ENCODE results near the gene TGFBR3.
"Not testable (repeated sequence)": the region's sequence is repeated elsewhere in the genome, so short reads cannot be mapped to it uniquely, and the experiment has no call there.

The TGFBR3 gene

DNA sequence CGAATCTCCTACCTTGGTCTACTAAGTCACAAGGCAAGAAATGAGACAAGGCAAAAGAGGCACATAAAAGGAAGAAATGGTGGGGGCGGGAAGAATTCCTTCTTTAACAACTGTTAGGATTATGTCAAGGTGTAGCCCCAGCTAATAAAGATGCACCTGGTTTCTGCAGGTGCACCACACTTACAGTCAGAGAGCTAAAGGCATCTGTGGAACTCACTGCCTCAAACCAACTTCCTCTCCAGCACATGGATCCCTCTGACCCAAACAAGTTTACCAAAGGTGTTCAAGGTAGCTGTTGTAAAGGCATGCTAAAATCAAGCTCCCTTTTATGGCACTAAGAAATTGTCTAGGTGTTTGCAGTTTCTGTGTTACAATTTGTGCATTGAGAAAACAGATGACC lies 38.1 kb downstream of the TGFBR3 start:
- no peak for DNase-seq (ENCODE audit: low spot score)

DNA sequence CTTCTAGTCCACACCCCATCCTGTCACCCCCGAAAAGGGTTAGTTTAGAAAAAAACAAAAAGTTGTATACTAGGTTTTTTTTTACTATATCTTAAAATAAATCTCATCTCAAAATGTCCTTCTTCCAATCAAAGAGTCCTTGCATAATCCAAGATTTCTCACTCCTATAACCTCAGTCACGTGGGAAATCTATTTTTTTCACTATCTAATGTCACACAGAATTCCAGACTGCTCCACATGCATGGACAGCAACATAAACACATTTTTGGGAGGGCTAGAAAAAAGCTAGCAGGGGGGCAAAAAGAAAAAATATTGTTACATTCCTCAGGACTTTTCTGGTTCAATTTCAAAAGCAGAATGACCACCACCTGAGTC lies 39.3 kb downstream of the TGFBR3 start:
- DNase-seq (ENCODE audit: low spot score) = no peak

DNA sequence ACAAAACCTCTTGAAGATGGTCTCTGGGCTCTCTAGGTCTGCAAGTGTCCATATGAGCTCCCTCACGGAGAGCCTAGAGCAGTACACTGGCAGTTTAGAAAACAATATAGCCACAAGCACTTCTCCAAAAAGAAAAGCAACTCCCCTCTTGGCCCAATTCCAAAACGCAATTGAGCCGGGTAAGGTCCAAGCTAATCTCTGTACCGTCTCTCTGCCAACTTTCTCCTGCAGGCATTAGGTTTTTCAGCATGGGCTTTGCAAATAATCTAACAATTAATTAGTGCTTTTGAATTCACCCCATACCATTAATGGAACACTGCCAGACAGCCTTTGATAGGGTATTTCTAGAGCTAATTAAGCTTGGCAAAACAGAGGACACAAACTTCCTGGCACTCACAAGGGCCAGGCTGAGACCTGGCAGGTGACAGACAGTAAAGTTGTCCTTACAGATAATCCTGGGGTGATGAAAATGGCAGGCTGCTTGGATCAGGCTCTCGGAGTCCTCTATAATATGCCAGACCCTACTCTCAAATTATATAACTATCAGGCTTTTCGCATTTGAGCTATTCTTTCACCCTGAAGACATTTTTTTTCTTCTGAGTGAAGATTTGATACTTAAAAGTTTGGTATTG lies 39.8 kb downstream of the TGFBR3 start:
- DNase-seq (ENCODE audit: low spot score) = peak; percentile 22

DNA sequence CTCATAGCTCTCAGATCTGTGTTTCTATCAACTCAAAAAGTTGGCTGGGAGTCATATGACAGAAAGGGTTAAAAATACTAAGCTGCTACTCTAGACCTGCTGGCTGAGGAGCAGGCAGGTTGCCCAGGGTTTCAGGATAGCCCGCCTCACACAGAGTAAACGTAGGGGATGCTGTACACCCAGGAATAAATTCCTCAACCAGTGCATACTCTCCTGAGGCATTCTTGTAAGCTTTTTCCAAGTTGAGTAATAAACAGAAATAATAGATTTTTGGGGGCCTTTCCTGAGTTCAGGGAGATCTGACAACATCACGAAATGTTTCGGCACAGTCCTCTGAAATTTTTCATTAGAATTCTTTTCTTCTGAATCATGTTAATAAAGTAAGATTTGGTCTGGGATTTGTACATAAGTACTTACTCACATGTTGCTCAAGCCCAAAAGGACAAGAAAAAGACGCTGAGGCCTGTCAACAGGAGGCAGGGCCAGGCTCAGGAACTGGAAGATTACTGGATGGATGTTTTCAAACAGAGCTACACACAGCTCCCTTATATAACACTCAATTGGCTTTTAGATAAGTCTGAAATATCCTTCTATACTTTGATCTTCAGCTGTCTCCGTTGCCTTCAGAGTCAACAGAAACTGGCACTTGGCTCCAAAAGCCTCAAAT lies 41.0 kb downstream of the TGFBR3 start:
- no peak for DNase-seq (ENCODE audit: low spot score)

DNA sequence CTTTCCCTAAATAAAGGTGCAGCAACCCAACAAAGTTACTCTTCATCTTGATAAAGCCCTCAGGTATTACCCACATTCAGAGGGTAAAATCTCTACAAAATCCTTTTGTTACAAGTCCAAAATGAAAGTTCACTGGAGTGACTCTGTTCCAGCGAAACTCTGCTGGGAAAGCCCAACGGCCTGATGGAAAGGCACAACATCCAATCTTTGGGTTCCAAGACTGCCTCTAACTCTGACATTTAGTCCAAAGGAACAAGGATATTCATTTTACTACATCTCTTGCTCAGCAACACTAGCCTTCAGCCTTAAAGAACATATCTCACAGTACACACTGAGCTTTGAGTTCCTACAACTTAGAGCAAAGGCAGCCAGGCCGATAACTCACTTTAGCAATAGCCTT lies 42.1 kb downstream of the TGFBR3 start:
- no peak for DNase-seq (ENCODE audit: low spot score)

DNA sequence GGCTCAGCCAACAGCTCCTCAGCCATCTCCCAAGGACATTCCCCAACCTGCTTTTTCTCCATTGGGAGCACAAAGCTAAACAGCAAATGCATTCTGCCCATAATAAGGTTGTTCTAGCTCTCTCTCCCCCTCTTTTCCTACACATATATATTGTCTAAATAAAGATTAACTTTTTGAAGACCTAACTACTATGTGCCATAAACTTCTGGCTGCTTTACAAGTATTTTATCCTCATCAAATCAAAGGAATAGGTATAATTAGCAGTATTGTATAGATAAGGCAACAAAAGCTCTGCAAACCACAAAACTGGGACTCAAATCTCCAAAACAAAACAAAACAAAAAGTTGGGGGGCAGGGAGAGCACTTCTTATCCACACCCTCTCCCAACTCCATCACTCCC lies 43.4 kb downstream of the TGFBR3 start:
- DNase-seq (ENCODE audit: low spot score) = no peak

DNA sequence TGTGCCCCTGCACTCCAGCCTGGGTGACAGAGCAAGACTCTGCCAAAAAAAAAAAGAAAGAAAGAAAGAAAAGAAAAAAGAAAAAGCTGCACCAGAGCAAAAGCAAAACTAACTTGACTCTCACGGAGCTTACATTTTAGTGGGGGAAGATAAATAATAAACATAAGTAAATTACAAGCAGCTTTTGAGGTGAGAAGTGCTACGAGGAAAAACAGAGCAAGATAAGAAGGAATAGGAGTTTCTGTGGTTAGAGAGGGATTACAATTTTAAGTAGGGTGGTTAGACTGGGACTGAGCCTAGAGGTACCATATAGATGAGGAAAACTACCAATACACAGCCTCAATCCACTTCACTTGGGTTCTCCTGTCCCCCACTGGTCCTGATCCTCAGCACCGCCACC lies 43.9 kb downstream of the TGFBR3 start:
- DNase-seq (ENCODE audit: low spot score) = no peak

DNA sequence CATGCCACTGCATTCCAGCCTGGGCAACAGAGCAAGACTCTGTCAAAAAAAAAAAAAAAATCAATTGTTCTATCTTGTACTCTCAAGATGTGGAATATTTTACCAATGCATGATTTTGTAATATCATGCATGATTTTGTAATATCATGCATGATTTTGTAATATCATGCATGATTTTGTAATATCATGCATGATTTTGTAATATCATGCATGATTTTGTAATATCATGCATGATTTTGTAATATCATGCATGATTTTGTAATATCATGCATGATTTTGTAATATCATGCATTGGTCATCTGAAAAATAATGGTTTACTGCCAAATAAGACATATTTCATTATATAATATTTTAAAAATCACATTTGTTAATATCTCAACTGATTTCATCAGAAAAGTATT lies 45.7 kb downstream of the TGFBR3 start:
- DNase-seq (ENCODE audit: low spot score) = not testable (repeated sequence)

DNA sequence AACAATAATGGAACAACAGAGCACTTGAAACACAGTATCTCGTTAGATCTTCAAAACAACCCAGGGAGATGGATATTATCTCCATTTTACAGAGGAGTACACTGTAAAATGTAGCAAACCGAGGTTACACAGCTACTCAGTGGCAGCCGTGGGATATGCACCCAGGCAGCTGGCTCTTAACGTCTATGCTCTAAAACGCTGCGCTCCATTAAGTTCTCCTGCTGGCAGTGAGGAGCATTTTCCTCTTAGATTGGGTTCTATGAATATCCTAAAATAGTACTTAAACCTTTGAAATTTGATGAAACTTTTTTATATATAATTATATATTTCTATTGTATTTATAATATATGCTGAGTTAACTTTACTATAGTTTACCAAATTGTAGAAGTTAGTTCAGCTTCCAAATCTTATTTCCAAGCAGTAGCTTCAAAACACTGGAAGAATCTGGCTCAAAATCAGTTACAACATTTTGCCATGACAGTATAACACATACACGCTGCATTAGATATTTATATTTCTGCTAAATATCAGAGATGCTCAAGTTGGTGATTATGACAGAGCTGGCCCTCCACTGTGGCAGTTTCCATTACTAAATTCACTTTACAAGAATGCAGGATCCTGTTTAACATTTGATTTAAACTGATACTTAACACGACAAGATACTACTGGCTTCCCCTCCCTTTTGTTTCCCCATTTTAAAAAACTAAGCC lies 49.5 kb downstream of the TGFBR3 start:
- no peak for DNase-seq (ENCODE audit: low spot score)

DNA sequence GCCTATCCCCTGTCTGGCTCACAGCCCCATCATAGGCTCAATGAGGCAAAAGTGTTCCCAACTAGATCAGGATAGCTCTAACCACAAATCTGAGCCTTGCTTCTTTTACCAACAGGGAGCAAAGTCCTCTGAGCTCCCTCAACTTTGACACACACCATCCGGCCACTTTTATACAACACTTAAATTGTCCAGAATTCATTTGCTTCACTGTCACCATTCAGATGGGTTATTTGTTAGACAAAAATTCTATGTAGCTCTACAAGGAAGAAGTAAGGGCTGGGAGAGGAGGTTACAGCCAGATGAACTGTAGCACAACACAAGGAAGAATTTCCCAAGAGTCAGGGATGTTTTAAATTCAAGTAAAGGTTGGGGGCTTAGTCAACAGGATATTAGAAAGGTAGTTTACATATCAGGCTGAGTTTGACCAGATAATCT lies 50.8 kb downstream of the TGFBR3 start:
- no peak for DNase-seq (ENCODE audit: low spot score)

DNA sequence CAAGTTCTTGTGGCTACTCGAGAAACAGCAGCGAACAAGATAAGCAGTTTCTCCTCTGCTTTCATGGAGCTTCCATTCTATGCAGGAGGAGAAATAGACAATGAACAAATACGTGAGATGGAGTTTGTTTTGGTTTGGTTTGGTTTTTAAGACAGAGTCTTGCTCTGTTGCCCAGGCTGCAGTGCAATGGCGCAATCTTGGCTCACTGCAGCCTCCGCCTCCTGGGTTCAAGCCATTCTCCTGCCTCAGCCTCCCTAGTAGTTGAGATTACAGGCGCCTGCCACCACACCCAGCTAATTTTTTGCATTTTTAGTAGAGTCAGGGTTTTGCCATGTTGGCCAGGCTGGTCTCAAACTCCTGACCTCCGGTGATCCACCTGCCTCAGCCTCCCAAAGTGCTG lies 51.4 kb downstream of the TGFBR3 start:
- not testable (repeated sequence) for DNase-seq (ENCODE audit: low spot score)

DNA sequence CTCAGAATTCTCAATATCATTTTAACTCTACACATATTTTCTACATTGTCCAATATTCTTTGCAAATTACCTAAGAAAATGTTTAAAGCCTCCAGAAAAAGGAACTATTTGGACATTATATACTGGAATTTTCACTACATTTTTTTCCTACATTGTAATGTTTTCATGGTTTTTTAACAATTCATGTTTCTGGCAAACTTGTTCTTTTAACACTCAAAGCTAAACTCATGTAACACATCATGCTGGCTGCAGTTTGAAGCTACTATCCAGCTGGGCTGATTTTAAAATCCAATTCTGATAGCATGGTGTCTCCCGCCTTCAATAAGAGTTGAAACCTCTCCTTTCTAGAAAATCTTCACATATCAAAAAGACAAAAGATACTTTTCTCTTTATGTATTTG lies 52.0 kb downstream of the TGFBR3 start:
- DNase-seq (ENCODE audit: low spot score) = no peak

DNA sequence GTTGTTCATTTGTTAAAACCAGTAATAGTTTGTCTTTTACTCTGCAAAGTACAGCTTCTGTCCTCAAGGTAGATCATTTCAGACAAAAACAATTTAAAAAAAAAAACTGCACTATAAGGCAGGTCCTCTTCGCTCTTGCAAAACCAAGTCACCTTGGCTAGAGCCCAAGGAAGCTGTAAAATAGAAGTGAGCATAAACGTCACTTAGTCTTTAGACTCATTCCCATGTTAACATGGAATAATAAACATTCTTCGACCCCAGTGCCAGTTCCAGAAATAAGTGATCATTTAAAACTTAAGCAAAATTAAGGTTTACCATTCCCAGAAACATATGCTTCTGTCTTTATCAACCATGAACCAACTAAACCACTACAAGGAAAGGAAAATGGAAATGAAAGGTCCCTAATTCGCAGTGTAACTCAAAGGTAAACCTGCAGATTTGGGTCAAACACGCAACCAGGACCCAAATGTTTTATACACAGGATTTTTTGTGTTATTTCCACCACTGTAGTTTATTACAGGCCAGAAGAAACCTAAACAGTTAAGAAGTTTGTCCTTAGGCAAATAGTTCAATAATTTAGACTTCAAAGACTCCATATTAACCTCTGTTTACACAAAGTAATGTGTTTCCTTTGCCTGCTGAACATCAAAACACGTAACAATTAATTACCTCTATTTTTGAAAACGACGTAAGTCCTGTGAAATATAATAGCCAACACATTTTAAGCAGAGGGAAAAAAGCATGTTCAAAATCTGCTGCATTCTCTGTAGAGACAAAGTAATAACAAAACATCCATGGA lies 54.6 kb downstream of the TGFBR3 start:
- DNase-seq (ENCODE audit: low spot score) = no peak

DNA sequence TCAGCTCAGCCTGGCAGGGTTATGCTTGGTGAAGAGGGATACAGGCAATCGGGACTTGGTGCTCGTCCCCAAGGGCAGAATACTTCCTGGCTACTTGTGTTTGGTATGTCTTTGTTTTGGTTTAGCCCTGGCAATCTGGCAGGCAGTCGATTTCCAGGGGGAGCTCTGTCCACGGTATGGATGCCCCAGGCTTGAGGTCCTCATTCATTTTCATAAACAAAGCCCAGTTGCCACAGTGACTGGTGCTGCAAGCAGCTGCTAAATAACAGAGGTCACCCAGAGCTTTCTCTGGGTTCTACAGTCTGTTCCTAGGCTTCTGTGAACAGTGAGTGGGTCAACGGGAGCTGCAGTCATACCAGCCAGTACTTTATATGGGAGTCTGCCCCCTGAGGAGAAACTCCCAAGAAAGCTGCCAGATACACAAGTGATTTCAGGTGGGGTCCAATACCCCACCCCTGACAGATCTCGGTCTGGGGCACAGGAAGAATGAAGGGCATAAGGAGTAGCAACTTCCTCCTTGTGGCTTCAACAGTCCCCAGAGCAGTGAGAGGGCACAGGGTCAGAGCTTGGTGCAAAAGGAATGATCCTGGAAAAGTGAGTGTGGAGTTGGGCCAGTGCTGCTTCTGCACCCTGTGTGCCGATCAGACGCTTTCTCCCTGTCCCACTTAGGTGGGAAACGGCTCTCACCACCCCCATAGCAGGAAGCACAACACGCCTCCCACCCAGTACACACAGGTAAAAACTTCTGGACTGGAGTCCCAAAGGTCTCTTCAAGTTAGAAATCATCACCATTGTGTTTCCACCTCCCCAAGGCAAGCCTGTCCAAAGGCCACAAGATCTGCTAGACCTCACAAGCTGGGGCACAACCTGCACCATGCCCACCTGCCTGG lies 55.5 kb downstream of the TGFBR3 start:
- DNase-seq (ENCODE audit: low spot score) = peak; percentile 20

DNA sequence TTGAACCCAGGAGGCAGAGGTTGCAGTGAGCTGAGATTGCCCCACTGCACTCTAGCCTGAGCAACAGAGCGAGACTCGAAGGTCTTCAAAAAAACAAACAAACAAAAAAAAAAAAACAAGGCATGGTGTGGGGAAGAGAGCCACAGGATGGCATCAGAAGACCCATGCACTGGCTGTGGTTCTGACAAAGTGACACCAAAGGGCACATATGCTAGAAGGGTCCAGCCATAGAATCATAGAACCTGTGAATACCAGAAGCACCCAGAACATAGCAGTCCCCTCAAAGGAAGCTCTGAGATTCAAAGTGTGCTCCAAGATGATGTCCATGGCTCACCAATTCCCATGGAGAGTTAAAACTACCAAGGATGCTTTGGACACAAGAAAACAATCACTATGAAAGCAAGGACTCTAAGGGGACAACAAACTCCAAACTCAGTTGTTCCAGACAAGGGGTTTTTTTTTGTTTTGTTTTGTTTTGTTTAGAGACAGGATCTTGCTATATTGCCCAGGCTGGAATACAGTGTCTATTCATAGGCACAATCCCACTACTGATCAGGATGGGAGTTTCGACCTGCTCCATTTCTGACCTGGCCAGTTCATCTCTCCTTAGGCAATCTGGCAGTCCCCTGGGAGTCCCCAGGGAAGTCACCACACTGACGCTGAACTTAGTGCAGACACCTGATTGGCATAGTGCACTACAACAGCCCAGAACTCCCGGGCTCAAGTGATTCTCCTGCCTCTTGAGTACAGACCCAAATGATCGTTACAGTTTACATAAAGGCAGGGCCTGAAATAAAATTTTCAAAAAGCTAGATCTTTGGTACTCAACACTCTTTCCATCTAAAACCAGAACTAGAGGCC lies 56.4 kb downstream of the TGFBR3 start:
- no peak for DNase-seq (ENCODE audit: low spot score)

DNA sequence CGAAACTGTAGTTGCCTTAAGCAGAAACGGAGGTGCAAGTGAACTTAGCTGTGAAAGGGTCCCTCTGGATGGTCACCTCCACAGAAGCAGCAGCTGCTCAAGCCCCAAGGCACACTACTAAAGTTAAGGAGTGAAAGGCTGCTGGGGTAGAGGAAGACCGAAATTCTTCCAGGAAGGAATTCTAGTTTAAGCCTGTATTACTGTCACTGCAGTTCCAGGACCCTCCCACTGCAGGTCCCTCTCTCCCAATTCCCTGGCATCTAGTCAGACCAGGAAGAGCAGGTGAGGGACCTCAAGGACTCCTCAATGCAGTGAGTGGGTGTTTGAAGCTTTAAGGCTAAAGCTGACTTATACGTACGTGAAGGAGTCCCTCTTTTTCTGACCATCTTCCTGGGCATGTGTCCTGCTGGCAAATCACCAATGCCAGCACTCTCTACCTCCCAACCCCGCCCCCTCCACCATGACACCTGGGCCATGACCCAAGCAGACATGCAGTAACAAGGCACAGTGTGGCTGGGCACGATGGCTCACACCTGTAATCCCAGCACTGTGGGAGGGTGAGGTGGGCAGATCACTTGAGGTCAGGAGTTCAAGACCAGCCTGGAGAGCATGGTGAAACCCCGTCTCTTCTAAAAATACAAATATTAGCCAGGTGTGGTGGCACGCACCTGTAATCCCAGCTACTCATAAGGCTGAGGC lies 57.2 kb downstream of the TGFBR3 start:
- DNase-seq (ENCODE audit: low spot score) = no peak

DNA sequence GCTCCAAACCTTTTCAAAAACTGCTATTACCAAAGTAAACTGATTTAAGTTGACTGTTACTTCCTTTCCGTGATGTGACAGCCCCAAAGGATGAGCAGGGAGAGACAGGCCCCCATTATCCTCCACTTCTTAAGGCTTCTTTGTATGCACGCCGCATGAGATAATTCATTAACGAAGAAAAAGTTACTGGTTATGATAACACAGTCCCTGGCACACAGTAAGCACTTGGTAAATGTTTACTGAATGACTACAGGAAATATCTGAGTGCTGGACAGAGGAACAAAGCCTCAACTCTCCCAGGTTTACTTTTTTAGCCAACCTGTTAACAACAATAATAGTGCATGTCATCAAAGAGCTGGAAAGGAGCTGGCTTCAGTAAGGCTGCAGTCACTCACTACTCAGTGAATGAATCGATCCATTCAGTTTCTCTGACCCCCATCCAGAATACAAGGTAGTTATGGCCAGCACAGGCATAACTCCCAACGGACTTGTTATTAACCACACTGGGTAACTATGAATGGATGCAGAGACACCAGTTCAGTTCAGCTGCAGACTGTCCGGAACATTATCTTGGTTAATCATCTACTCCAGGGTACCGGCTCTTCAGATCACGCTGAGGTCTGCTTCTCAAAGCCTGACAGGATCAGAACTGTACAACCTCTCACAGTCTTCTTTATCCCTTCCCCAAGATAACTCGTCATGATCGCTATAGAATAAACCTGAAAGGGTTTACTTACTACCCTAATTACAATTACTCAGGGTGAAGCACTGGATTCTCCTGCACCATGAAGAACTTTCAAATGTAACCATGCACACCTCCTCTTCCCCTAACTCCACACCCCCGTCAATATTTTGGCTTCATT lies 58.3 kb downstream of the TGFBR3 start:
- no peak for DNase-seq (ENCODE audit: low spot score)

DNA sequence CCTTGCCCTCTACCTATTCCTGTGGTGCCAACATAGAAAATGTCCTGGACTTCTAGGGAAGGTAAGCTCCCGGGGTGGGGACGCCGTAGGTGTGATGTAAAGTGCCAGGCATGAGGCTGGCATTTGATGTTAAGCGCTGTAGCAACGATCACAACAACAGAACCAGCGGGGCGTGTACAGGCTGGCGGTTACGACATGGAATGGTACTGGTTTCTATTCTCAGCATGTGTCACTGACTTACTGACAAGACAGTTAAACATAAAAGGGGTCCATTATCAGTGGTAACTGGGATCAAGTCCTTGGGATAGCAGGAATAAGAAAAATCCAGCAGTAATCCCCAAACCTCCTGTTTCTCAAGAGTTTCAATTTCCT lies 58.9 kb downstream of the TGFBR3 start:
- DNase-seq (ENCODE audit: low spot score) = no peak

DNA sequence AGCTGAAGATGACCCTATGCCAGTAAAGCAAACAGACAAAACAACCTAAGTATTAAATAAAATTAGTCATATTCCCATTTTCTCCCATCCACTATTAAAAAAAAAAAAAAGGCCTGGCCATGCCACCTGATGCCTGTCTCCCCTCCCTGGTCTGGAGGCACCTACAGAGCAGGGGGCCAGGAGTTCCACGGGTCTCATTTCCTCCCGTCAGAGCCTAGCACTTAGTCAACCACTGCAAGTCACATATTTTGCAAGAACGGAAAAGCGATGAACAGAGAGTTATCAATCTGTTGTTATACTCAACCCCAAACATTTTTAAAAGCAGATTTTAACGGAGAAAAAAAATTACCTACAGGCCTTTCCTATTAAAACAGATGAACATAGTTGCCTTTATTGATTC lies 59.3 kb downstream of the TGFBR3 start:
- DNase-seq (ENCODE audit: low spot score) = no peak
